SU-DHL-6 (cell line): ENCODE results near the gene FAM20C.

ENCODE experiments used
- H2AFZ ChIP-seq: fragments of 200-600 bp; sonication (generic); 2 replicates; pipeline ENCODE4 v1.6.1; 2014; ENCODE audit warnings: low read depth, mild to moderate bottlenecking, moderate library complexity, mixed read lengths, antibody characterized with exemption, low read length; ENCODE audit not compliant: severe bottlenecking
- H3F3A ChIP-seq: fragments of 200-600 bp; shearing (Covaris generic); 2 replicates; pipeline ENCODE4 v1.6.0; 2016; ENCODE audit warnings: antibody characterized with exemption, mild to moderate bottlenecking; ENCODE audit not compliant: insufficient read depth
- H3K27ac ChIP-seq: fragments of 200-600 bp; sonication (generic); 2 replicates; pipeline ENCODE4 v1.5.1; 2016; ENCODE audit warnings: low read depth, mild to moderate bottlenecking, low read length, moderate library complexity, mixed read lengths
- H3K27me3 ChIP-seq: fragments of 200-600 bp; sonication (generic), shearing (Covaris generic); 2 replicates; pipeline ENCODE4 v1.6.0; 2014; ENCODE audit warnings: mild to moderate bottlenecking, low read length
- H3K36me3 ChIP-seq: fragments of 200-600 bp; sonication (generic); 2 replicates; pipeline ENCODE4 v1.6.1; 2014; ENCODE audit warnings: mild to moderate bottlenecking, low read length, mixed read lengths
- H3K4me2 ChIP-seq: fragments of 300-600, 200-600 bp; shearing (Covaris generic), sonication (generic); 2 replicates; pipeline ENCODE4 v1.6.0; 2014; ENCODE audit warnings: low read length, low read depth, mild to moderate bottlenecking; ENCODE audit not compliant: poor library complexity, severe bottlenecking
- H3K4me3 ChIP-seq: fragments of 200-600 bp; sonication (generic); 2 replicates; pipeline ENCODE4 v1.5.1; 2014; ENCODE audit warnings: antibody characterized with exemption, low read length, mild to moderate bottlenecking, mixed read lengths; ENCODE audit not compliant: insufficient read depth, poor library complexity, severe bottlenecking
- H3K79me2 ChIP-seq: fragments of 200-600 bp; sonication (generic); 2 replicates; pipeline ENCODE4 v1.6.1; 2014; ENCODE audit warnings: mild to moderate bottlenecking, low read length, moderate library complexity; ENCODE audit not compliant: insufficient read depth
- H3K9ac ChIP-seq: fragments of 200-600 bp; sonication (generic); 2 replicates; pipeline ENCODE4 v1.7.0; 2014; ENCODE audit warnings: mild to moderate bottlenecking, low read length
- H3K9me2 ChIP-seq: fragments of 200-600 bp; sonication (generic); replicated peaks from 2 replicates; pipeline ENCODE4 v1.6.1; 2014; ENCODE audit warnings: low read length; ENCODE audit not compliant: insufficient read depth
- H3K9me3 ChIP-seq: fragments of 200-600 bp; sonication (generic); 2 replicates; pipeline ENCODE4 v1.6.1; 2014; ENCODE audit warnings: low read length, mixed read lengths; ENCODE audit not compliant: insufficient read depth
- H4K20me1 ChIP-seq: fragments of 200-600 bp; sonication (generic); 2 replicates; pipeline ENCODE4 v1.6.1; 2014; ENCODE audit warnings: low read depth, mild to moderate bottlenecking, antibody characterized with exemption, low read length, moderate library complexity, mixed read lengths
- EZH2phosphoT487 ChIP-seq: fragments of 200-600 bp; sonication (generic), shearing (Covaris generic); conservative IDR thresholded peaks from 2 replicates; pipeline ENCODE4 v1.6.1; 2018; ENCODE audit warnings: mild to moderate bottlenecking, antibody characterized with exemption, low read length, moderate library complexity, mixed read lengths
- TF ChIP-seq, protein P1 (sequence below): fragments of 200-600 bp; sonication (generic); IDR thresholded peaks from one replicate; pipeline ENCODE4 v1.5.1; 2017; ENCODE audit warnings: antibody characterized with exemption, mild to moderate bottlenecking, low read length, moderate library complexity; ENCODE audit not compliant: insufficient read depth, poor library complexity, severe bottlenecking

FAM20C gene

GRCh38 chr7:216360-217300 lies 24.3 kb downstream of the FAM20C start:
- Histone ChIP-seq H3K36me3 (no peaks in the 10 kb centered on the region), H3K9me3 (no peaks in the 10 kb centered on the region), H3K27ac (no peak overlapping the region), H3K79me2 (no peaks in the 10 kb centered on the region), H4K20me1 (no peaks in the 10 kb centered on the region), H3K4me3 (no peak overlapping the region), H3K9me2 (no peaks in the 10 kb centered on the region), H2AFZ (no peak overlapping the region), H3K4me2 (no peak overlapping the region), H3F3A (no peaks in the 10 kb centered on the region), H3K27me3 (no peaks in the 10 kb centered on the region), H3K9ac (no peak overlapping the region)
- no peak for TF ChIP-seq EZH2phosphoT487

DNA sequence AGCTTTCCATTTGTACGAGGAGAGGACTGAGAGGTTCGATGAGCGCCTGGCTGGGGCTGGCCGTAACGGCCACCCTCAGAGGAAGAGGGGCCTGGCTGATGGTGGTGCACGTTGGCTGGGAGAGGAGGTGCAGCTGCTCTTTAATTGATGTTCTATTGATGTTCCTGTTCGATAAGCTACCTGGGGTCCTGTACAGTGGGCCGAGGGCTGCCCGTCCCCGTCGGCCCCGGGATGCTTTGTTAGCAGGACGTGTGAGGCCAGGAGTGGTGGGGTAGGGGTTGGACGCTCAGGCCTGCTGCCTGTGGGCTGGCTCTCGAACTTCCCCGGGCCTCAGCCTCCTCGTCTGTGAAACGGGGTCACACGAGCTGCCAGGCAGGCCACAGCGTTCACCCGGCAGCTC lies 25.4 kb downstream of the FAM20C start:
- no peak overlapping the region for H2AFZ ChIP-seq
- no peak for TF ChIP-seq EZH2phosphoT487
- TF ChIP-seq, protein P1, sequence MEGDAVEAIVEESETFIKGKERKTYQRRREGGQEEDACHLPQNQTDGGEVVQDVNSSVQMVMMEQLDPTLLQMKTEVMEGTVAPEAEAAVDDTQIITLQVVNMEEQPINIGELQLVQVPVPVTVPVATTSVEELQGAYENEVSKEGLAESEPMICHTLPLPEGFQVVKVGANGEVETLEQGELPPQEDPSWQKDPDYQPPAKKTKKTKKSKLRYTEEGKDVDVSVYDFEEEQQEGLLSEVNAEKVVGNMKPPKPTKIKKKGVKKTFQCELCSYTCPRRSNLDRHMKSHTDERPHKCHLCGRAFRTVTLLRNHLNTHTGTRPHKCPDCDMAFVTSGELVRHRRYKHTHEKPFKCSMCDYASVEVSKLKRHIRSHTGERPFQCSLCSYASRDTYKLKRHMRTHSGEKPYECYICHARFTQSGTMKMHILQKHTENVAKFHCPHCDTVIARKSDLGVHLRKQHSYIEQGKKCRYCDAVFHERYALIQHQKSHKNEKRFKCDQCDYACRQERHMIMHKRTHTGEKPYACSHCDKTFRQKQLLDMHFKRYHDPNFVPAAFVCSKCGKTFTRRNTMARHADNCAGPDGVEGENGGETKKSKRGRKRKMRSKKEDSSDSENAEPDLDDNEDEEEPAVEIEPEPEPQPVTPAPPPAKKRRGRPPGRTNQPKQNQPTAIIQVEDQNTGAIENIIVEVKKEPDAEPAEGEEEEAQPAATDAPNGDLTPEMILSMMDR: no peak
- H4K20me1 ChIP-seq: no peaks in the 10 kb centered on the region
- H3F3A ChIP-seq: no peaks in the 10 kb centered on the region
- no peaks in the 10 kb centered on the region for H3K36me3 ChIP-seq
- no peaks in the 10 kb centered on the region for H3K9me3 ChIP-seq
- no peak overlapping the region for H3K4me2 ChIP-seq
- H3K79me2 ChIP-seq: no peaks in the 10 kb centered on the region
- no peak overlapping the region for H3K9ac ChIP-seq
- no peaks in the 10 kb centered on the region for H3K9me2 ChIP-seq
- H3K4me3 ChIP-seq: no peak overlapping the region
- H3K27ac ChIP-seq: no peak overlapping the region
- no peaks in the 10 kb centered on the region for H3K27me3 ChIP-seq

DNA sequence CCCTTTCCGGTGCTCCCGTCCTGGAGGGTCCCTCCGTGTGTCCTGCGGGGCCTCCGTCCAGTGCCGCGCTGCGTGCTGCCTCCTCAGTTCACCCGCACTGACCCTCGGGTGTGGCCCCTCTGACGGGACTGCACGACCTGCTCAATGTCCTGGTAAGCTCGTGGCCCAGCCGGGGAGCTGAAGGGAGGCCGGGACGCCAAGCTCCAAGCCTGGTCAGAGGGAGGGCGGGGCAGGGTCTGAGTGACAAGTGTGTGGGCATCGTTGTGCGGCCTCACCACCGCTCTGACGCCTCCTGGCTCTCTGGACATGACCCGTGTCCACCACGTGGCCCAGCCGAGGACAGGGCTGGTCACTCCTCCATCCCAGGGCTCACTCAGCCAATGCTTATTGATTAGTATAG lies 25.9 kb downstream of the FAM20C start:
- Histone ChIP-seq H3K4me2 (no peak overlapping the region), H3K9ac (no peak overlapping the region), H3K9me3 (no peaks in the 10 kb centered on the region), H4K20me1 (no peaks in the 10 kb centered on the region), H3F3A (no peaks in the 10 kb centered on the region), H3K27me3 (no peaks in the 10 kb centered on the region), H3K4me3 (no peak overlapping the region), H2AFZ (no peak overlapping the region), H3K9me2 (no peaks in the 10 kb centered on the region), H3K27ac (no peak overlapping the region), H3K36me3 (no peaks in the 10 kb centered on the region), H3K79me2 (no peaks in the 10 kb centered on the region)
- TF ChIP-seq, protein P1: no peak
- no peak for TF ChIP-seq EZH2phosphoT487

DNA sequence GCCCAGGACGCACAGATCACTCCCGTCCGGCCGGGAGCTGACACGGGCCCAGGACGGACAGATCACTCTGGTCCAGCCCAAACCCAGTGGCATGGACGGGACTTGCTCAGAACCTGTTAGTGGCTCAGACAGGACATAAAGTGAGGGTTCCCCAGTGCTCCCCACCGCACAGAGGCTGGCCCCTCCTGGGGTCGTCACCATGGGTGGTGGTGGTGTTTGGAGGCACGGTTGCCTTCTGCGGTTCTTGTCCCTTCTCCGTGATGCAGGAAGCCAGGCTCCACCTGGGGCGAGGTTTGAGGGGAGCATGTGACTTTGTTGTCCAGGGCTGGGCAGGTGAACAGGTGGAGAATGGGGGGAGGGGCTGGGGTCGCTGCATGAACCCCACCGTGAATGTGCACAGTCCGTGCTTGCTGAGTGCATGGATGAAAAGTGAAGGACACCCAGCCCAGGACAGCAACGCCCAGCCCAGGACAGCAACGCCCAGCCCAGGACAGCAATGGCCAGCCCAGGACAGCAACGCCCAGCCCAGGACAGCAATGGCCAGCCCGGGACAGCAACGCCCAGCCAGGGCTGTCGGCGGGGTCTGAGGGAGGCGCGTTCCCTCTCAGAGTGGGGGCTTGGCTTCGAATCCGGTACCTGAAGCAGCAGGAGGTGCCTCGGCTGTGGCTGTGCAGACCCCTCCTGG lies 26.7 kb downstream of the FAM20C start:
- Histone ChIP-seq H4K20me1 (no peaks in the 10 kb centered on the region), H3F3A (no peaks in the 10 kb centered on the region), H3K9me3 (no peaks in the 10 kb centered on the region), H3K79me2 (no peaks in the 10 kb centered on the region), H3K4me2 (no peak overlapping the region), H3K9ac (no peak overlapping the region), H3K36me3 (no peaks in the 10 kb centered on the region), H3K27me3 (no peaks in the 10 kb centered on the region), H3K4me3 (no peak overlapping the region), H2AFZ (no peak overlapping the region), H3K9me2 (no peaks in the 10 kb centered on the region), H3K27ac (no peak overlapping the region)
- TF ChIP-seq, protein P1: no peak
- TF ChIP-seq EZH2phosphoT487: no peak
